HG02610 (cell line): ENCODE measurements around the gene EXOSC10.

Experiments
- ATAC-seq: cut with Tn5 transposase; IDR thresholded peaks from one replicate; pipeline ENCODE4 v1.9.1; 2021; ENCODE audit warnings: mild to moderate bottlenecking, moderate library complexity; ENCODE audit not compliant: unreplicated experiment

EXOSC10 gene

DNA sequence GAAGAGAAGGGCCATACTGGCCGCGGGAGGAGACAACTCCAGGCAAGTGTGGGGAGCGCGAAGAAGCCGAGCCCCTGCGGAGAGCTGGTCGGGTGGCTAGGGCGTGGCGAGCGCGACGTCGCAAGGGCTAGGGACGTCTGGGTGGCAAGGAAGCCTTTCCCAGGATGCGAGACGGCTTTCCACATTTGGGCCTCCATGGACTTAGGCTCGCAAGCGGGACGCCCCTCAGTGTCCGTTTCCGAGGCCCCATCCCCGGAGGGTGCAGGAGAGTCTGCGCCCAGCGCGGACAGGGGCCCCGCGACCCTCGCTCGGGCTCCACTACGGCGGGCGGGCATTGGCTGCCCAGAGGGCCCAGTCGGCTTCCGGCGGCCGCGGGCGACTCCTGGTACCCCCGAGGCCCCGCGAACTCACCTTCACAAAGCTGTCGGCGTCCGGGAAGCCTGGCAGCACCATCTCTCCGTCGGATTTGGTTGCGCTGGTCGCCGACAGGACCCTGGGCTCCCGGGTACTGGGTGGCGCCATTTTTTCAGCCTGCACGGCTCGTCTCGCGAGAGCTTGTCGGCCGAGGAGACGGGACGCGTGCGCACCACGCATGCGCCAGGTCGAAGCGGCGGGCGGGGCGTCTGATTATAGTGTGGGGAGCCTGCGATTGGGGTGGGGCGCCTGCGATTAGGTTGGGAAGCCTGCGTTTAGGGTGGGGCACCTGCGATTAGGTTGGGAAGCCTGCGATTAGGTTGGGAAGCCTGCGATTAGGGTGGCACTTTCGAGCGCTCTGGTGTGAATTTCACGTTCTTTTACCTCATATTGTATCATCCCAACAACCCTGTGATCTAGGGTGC lies at the start of gene EXOSC10:
TSS of gene EXOSC10 (minus strand) at position 560 of the 839 bp plus-strand sequence. CDS start at position 522, 38 bp downstream.
- ATAC-seq, result peak; percentile 79

DNA sequence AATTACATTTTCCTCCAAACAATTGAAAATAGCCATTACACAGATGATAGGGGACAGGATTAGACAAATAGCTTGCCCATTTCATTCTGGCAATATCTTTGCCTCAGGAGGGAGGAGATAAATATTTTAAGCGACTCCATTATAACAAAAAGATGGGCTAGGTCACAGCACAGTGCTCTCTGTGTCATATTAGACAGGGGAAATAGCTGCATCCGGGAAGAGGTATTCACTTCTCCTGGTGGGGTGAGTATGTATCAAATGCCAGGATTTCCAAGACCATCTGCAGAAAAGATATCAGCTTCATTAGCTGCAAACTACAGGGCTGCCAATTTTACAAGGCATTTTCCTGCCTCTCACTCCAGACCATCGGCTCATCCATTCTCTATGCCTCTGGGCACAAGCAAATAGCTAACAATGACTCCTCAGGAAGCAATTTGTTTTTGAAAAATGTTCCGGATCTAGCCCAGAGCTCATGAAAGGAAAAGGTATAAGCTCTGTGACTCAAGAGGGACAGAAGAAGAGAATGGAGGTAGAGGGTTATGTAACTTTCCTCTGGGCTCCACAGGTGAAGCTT lies 47.6 kb upstream of the EXOSC10 start:
- ATAC-seq, result no peak

DNA sequence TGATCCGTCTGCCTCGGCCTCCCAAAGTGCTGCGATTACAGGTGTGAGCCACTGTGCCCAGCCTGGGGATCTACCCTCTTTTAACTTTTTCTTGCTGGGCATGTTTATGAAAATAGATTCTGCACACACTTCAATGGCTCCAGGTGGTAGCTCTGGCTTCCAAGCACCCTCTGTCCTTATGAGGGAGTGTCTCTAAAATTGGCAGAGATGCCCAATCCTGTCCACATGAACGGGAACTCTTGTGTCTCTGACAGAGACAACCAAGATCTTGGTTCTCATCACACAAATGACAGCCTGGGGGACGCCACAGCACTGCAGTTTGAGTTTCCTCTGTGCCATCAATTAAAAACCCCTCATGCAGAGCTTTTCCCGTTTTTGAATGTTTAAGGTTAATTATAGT lies 46.1 kb upstream of the EXOSC10 start:
- no peak for ATAC-seq

DNA sequence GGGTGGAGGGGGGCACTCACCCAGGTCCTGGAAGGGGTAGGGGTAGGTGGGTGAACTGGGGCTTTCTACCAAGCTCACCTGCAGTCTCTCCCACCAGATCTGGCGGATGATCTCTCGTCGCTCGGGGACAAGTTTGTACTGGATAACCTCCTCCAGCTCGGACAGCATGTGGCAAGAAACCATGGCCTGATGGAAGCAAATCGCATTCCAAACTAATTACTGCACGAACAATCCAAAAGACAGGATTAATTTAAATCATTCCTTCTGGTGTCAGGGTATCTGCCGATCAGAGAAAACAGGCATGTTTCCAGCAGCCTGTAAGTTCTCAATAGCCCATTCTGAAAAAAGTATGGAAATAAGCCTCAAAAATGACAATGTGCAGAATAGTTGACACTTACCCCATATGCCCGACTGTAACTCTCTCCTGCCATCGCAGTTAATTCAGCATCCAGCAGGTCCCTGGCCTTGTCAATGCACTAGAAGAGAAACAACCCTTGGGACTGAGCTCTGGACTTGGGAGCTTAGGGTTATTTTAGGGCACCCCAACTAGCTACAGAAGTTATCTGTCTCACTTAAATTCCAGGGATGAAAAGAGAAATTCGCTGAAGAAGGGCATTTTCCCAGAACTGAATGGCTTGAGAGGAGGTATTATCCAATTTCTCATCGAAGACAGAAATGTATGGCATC lies 45.0 kb upstream of the EXOSC10 start:
- ATAC-seq, result no peak

DNA sequence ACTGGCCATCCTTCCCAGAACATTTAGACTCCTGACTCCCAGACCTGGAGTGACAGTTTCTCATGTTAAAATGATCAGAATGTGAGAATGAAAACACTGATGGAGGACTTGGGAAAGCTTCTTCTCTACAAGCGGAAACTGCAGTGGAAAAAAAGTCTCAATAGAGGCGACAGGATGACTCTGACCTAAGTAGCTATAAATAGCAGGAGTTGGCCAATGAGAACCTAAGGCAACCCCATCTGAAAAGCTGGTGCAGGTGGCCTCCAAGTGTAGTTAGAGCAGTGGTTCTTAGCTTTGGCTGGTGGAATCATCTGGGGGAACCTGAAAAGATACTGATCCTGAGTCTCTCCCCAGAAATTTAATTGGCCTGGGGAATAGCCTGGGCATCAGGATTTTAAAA lies 44.2 kb upstream of the EXOSC10 start:
- ATAC-seq, result no peak

DNA sequence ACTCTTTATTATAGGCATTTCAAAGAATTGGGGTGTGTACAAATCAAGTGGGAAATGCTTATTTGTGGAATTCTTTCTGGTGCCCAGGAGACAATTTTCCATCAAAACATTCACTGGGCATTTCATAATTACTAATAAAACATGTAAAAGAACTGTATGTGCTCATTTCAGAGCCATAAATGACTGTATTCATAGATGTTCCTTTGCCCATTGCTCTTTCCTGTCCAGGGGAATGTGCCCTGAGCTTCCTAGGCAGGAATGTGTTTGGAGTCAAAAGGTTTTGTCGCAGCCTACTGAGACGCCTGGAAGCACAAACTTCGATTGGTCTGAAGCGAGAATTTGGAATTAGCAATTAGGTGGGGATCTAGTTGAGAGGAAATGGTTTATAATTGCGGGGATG lies 43.7 kb upstream of the EXOSC10 start:
- no peak for ATAC-seq

DNA sequence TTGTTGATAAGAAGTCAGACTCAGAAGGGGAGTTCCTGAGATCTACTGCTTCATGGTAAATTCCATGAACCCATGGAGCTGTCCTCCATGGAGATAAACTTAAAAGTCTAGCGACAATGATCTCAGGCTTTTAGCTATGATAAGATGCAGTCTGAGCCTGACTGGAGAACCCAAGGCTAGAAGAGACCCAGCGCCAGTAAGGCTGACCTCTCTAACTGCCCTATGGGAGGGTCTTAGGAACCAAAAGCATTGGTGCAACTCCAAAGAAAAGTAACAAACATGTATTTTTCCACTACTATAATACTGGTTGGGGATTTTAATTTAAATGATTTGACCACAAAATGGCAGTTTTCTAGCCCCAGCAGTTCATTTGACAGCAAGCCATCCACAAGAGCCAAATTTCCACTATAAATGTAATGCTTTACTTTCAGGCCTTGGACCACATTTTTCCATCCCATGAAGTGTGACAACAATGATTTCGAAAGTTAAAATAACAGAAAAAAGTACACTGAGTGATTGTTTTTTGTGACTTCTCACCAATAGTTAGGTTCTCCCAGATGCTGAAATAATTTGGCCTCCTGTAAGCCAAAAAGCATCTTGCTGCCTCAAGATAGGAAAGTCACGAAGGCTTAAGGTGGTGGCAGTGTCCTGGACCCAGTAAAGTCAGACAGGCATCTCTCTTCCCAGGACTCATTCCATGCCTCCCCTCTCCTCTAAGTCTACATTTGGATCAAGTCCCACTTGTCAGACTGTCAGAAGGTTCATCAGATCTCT lies 43.1 kb upstream of the EXOSC10 start:
- ATAC-seq, result no peak

DNA sequence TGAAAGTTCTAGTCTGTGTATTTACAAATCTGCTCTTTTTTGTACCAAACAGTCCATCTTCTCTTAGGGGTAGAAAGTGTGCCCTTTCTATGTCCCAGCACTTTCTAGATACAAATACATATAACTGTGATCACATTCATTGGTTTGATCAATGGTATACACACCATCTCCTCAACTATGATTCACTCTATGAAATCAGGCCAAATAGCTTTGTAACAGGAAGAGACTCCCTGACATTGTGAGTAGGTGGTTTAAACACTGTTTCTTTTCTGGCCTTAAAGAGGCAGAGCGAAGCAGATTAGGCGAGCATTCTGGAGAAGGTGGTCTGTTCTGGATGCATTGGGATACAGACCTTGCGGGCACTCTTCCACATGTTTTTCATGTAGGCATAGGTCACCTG lies 39.3 kb upstream of the EXOSC10 start:
- ATAC-seq, result no peak

DNA sequence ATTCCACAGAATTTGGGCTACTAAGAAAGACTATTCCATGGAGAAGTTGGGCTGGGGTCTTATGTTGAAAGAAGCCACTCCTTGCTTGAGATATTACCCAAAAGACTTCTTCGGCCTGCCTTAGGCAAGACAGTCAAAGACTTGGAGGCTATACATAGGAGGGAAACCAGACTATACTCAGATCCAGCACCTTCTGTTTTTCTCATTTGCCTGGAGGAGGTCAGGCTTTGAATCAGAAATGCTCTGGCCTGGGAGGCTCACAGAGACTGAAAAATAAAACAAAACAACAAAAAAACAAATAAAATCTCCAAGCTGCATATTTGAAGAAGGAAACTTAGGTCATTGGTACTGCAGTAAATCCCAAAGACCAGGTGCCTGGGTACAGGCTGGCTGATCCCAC lies 38.4 kb upstream of the EXOSC10 start:
- no peak for ATAC-seq

DNA sequence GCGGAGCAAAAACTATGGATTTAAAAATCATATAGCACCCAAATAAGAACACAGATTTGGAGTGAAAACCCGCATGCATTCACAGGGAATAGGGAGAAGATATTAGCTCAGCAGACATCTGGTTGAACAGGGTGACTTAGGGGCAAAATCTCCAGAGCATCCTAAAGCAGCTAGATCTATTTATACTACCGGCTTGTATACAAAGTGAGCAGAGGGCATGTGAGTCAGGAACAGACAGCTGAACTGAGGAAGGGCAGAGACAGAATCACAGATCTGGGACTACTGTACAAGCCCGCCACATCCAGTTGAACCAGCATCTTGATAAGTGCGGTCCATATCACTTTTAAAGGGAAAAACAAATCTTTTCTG lies 35.2 kb upstream of the EXOSC10 start:
- ATAC-seq, result no peak

DNA sequence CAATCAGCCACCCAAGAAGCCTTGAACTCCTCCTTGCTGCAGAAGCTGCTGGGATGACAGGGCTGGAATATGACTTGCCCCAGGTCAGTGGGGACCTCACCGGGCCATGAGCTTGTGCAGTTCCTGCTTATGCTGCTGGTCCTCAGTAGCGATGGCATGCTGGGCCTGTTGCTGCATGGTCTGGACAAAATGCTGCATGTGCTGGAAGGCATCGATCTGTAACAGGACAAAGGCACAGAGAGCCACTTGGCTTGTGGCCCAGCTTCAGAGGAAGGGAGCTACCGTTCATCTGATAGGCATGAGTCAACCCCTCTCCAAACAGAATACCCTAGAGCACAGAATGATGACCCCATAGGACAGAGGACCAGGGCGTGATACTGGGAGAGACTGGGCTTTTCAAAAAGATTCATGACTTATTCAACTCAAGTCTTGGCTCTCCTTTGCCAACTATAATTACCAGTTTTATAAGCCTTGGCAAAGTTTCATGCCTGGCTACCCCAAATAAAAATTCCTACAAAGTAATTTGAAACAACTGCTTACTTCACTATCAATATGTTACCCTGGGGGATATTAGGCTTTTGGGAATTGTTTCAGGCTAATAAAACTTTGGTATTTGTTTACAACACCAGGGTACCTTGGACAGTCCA lies 34.7 kb upstream of the EXOSC10 start:
- ATAC-seq, result no peak

DNA sequence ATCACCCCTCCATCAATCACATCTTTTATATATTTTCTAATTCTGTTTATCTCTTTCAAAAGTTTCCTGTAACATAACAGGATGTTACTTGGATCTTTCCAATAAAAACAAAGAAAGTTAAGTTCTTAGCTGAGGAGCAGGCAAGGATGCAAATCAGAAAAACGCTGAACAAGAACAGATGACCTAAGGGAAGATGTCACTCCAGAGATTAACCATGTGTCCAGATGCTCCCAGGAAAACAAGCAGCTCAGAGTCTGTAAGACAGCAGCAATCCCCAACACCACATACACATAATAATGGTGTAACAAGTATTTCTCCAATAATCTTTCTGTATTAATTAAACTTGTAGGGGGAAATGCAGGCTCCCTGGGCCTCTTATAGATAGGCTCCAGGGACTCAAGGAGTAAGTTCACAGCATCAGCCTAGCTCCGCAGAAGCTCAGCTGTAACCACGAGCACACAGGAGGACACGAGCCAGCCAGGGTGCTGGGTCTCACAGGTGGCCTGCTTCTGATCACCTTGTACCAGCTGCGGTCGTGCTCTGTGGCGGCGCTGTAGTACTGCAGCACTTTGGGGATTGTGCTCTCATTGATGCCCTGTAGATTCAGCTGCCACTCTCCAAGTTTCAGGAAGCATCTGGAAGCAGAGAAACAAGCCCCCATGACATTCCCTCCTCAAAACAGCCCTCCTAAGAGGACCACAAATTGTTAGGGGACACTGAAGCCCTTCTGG lies 33.1 kb upstream of the EXOSC10 start:
- no peak for ATAC-seq

DNA sequence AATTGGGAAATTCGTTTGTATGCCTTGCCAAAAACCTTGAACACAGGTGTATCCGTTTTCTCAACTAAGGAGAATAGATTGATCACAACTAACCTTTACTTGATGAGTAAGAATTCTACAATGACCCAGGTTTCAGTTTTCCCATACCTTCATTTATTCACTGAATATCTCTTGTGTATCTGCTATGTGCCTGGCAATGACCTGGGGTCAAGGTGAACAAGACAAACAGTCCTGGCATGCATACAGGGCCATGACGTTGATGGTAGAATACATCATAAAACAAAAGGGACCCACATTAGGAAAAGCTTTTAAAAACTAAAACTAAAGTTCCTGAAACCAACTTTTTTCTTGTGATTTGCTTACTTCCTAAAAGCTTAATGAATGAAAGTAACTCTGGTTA lies 32.1 kb upstream of the EXOSC10 start:
- ATAC-seq, result no peak

DNA sequence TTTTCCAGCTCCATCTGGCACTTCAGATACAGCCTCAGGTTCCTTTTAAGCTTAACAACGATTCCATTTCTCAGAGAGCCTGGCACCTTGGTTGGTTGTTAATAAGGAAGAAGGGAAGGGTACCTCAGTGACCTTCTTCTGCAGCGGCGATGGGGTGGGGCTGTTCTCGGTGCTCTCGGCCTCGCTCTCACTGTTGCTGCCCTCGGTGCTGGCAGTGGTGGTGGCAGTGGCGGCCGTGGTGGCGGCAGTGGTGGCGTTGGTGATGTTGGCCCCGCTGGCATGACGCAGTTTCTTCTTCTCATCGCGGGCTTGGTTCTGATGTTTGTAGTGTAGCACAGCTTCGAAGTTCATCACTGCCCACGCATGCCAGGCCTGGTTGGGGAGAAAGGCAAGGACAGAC lies 30.7 kb upstream of the EXOSC10 start:
- ATAC-seq, result no peak

DNA sequence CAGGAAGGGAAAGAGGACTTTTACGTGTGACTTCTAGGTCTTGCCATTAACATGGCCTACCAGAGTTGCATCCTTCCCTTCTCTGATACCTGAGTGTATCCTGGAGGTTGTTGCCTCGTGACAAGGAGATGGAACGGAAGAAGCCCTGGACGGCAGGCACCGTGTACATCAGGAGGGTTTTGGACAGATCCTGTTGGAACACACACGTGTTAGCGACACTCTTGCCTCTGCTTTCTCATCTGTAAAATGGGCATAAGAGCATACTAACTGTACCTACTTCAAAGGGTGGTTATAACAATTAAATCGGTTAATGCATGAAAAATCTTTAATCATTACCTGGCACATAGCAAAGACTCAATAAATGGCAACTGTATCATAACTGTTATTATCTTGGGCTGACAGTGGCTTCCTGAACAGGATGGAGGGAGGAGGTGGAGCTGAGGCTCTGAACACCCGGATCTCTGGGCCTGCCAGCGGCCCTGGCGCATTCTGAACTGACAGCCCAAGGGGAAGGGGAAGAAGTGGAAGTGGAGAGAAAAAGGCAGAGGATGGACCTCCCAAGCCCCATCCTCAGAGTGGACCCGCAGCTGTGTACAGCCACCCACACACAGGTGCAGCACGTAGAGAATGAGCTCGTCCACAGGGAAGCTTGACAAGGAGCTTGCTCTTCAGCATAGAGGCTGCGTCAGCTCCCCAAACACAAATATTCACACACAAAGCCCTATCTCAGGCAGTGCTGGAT lies 30.2 kb upstream of the EXOSC10 start:
- ATAC-seq, result no peak

DNA sequence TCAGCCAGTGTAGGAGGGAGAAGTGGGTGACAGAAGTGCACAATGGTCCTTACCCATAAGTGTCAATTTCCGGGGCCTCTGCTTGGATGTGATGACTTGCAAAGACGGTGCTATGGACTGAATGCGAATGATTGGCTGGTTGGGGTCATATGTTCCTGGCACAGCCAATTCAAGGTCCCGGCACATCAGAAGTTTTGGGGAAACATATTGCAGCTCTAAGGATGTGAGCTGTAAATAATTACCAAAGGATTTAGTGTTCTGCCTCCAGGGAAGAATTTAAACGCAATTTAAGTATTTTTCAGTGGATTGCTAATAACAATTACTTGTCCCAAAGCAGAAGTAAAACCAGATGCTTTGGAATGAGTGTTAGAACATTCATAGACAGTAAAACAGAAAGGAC lies 26.9 kb upstream of the EXOSC10 start:
- no peak for ATAC-seq

DNA sequence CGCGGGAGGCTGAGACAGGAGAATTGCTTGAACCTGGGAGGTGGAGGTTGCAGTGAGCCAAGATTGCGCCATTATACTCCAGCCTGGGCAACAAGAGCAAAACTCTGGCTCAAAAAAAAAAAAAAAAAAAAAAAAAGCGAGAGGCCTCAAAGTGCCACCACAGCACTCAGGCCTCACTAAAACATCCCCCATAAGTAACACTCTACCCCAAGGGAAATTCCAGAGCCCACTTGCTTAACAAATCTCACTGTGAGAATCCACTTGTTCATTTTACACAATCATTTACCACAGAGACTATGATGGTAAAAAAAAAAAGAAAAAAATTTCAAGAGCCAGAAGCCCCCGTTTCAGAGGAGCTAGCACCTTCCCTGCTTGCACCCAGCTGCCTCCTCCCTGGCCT lies 26.3 kb upstream of the EXOSC10 start:
- ATAC-seq, result no peak

DNA sequence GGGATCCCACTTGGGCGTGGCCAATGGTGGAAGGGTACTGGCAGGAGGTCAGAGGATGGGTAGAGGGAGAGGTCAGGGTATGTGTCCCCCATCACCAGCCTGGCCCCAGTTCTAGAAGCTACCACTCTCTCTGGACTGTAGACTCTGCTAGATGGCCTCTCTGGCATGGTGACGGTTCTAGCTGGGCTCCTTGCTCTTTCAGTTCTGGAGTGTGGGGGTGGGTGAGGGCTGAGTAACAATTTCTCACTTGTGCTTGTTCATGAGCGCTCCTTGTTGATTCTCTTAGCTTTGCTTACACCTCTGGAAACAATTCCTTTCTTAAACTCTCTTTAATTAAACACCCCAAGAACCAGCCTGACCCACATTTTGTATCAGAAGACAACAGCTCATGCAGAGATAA lies 25.3 kb upstream of the EXOSC10 start:
- ATAC-seq, result no peak

DNA sequence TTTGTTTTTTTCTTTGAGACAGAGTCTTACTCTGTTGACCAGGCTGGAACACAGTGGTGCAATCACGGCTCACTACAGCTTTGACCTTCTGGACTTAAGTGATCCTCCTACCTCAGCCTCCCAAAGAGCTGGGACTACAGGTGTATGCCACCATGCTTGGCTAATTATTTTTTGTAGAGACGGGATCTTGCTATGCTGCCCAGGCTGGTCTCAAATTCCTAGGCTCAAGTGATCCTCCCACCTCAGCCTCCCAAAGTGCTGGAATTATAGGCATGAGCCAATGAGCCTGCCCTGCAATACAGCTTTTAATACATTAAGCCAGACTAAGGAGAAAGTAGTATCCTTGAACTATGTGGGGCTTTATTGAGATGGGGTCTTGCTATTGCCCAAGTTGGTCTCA lies 16.6 kb upstream of the EXOSC10 start:
- ATAC-seq, result no peak

DNA sequence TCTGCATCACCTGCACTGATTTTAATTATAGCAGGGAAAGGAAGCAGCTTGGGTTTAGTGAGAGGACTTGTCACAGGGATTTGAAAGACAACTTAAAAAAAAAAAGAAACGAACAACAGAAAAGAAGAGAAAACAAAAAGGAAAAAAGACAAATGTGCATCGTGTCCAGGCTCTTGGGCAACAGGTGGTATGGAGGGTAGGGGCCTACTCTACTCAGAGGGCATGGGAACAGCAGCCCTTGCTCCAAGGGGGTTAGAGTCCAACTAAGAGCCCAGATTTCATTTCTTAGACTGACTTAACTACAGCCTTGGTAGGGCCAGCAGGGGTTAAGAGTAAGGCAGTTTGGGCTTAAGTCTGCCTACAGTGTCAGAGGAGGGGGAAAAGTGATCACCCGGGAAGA lies 15.3 kb upstream of the EXOSC10 start:
- no peak for ATAC-seq
